B cell (primary cell): ENCODE measurements around the gene ECE1. TPM values are rescaled to one million over a fixed set of nuclear protein-coding genes. Genes with fewer than 3 reads are reported as not detected.

Source experiments
- ATAC-seq: fragments of 200-7000 bp; cut with Tn5 transposase; one replicate; pipeline ENCODE4 v1.10.0; 2021; ENCODE audit warnings: low read depth, mild to moderate bottlenecking, moderate number of reproducible peaks, moderate library complexity
- CTCF ChIA-PET: fragments of 350-600 bp; sonication (Branson Sonifier 250); formaldehyde crosslinking; loops from one replicate; lab custom pipeline; 2021; ENCODE audit warnings: antibody characterized with exemption, inconsistent platforms; lab: Charles Lee
- POLR2A ChIA-PET: fragments of 350-600 bp; sonication (Branson Sonifier 250); formaldehyde crosslinking; loops from one replicate; lab custom pipeline; 2021; ENCODE audit warnings: antibody characterized with exemption; lab: Charles Lee
- DNase-seq: peaks from one replicate; pipeline ENCODE4 v3.0.0; 2013
- H2AFZ ChIP-seq: 2 replicates; pipeline ENCODE4 v1.6.1; 2012; ENCODE audit warnings: mild to moderate bottlenecking, low read depth, low read length; ENCODE audit not compliant: insufficient read depth, poor library complexity, severe bottlenecking
- H3K27ac ChIP-seq, 2 donors: 1 replicate in 1 of 2; 2 replicates in 1 of 2; pipeline ENCODE4 v1.5.1; 2012 to 2013; ENCODE audit warnings: low read length in 2 of 2, mild to moderate bottlenecking in 2 of 2, moderate library complexity in 1 of 2
- H3K27me3 ChIP-seq, 4 experiments: fragments of 200-600 bp in 1 of 4; sonication (generic) in 1 of 4; replicated peaks in 1 of 4; 1 replicate in 2 of 4; 2 replicates in 2 of 4; pipeline versions ENCODE4 v1.6.1 to v1.7.0; 2013 to 2016; ENCODE audit warnings: low read length in 3 of 4, mild to moderate bottlenecking in 2 of 4, mixed read lengths in 1 of 4, moderate library complexity in 1 of 4; ENCODE audit not compliant: insufficient read depth in 4 of 4, control insufficient read depth in 3 of 4; ENCODE audit errors: control extremely low read depth in 1 of 4
- H3K36me3 ChIP-seq, 2 experiments: replicated peaks in 1 of 2; 1 replicate in 1 of 2; 2 replicates in 1 of 2; pipeline versions ENCODE4 v1.6.1 to v1.7.1; 2013; ENCODE audit warnings: low read length in 1 of 2; ENCODE audit not compliant: insufficient read depth in 2 of 2, control insufficient read depth in 1 of 2; ENCODE audit errors: control extremely low read depth in 1 of 2, extremely low read depth in 1 of 2
- H3K4me1 ChIP-seq, 2 donors: fragments of 200-600 bp in 1 of 2; sonication (generic) in 1 of 2; 1 replicate in 1 of 2; 2 replicates in 1 of 2; pipeline versions ENCODE4 v1.5.1 to v1.6.1; 2013 to 2017; ENCODE audit warnings: low read length in 2 of 2; ENCODE audit not compliant: control insufficient read depth in 2 of 2, insufficient read depth in 2 of 2
- H3K4me2 ChIP-seq: replicated peaks from 2 replicates; pipeline ENCODE3; 2012; ENCODE audit warnings: mild to moderate bottlenecking, low read depth, low read length; ENCODE audit not compliant: poor library complexity, severe bottlenecking
- H3K4me3 ChIP-seq, 5 experiments: fragments of 200-600 bp in 1 of 5; sonication (generic) in 1 of 5; 1 replicate in 3 of 5; 2 replicates in 2 of 5; pipeline versions ENCODE4 v1.5.1 to v1.7.0; 2011 to 2016; ENCODE audit warnings: low read length in 4 of 5, mild to moderate bottlenecking in 4 of 5, low read depth in 2 of 5, control low read depth in 1 of 5, moderate library complexity in 1 of 5; ENCODE audit not compliant: insufficient read depth in 1 of 5; ENCODE audit errors: control extremely low read depth in 1 of 5, extremely low read depth in 1 of 5
- H3K79me2 ChIP-seq: fragments of 200-600 bp; sonication (generic); one replicate; pipeline ENCODE4 v1.6.0; 2016; ENCODE audit warnings: low read length; ENCODE audit not compliant: control insufficient read depth, insufficient read depth
- H3K9ac ChIP-seq: fragments of 200-600 bp; sonication (generic); 2 replicates; pipeline ENCODE4 v1.6.1; 2017; ENCODE audit warnings: mild to moderate bottlenecking, low read length, moderate library complexity
- H3K9me3 ChIP-seq, 3 donors: one replicate each; pipeline versions ENCODE4 v1.6.1 to v1.7.1; 2013; ENCODE audit warnings: low read length in 2 of 3; ENCODE audit not compliant: control insufficient read depth in 2 of 3, insufficient read depth in 1 of 3; ENCODE audit errors: control extremely low read depth in 1 of 3
- H4K20me1 ChIP-seq: 2 replicates; pipeline ENCODE4 v1.6.0; 2012; ENCODE audit warnings: mild to moderate bottlenecking, low read length; ENCODE audit not compliant: insufficient read depth, control insufficient read depth, poor library complexity, severe bottlenecking
- H3K27ac Mint-ChIP-seq: one replicate; pipeline ENCODE4 v1.8.0; 2021; ENCODE audit warnings: mixed read lengths
- H3K27me3 Mint-ChIP-seq: one replicate; pipeline ENCODE4 v1.8.0; 2021; ENCODE audit warnings: mixed read lengths
- H3K4me1 Mint-ChIP-seq: one replicate; pipeline ENCODE4 v1.8.0; 2021; ENCODE audit warnings: mixed read lengths
- H3K4me3 Mint-ChIP-seq: one replicate; pipeline ENCODE4 v1.8.0; 2021; ENCODE audit warnings: mixed read lengths
- H3K9me3 Mint-ChIP-seq: one replicate; pipeline ENCODE4 v1.8.0; 2022; ENCODE audit warnings: mixed read lengths; ENCODE audit not compliant: insufficient read depth
- EZH2 ChIP-seq: IDR thresholded peaks from 2 replicates; pipeline ENCODE4 v1.6.1; 2012; ENCODE audit warnings: borderline replicate concordance, low read depth, mild to moderate bottlenecking, moderate library complexity, low read length; ENCODE audit not compliant: insufficient read depth, poor library complexity, severe bottlenecking
- WGBS: methylation state at CpG from one replicate; pipeline ENCODE4 v1.1.5; 2013; ENCODE audit warnings: missing lambda C conversion rate; ENCODE audit not compliant: insufficient coverage; 5-methylcytosine and 5-hydroxymethylcytosine counted together
- intact Hi-C: fragments of 100-400 bp; cut with micrococcal nuclease; formaldehyde crosslinking; loops from one replicate; pipeline ENCODE4 v1.10.0; 2022
- polyA plus RNA-seq: library from polyadenylated mRNA; depleted of rRNA; stranded (reverse); fragments of >200 nt; gene quantifications from 2 replicates; pipeline ENCODE4 v1.2.3, GENCODE V29; 2012
- total RNA-seq, 2 donors: library from RNA; stranded (reverse); fragments of 120-200 nt in 1 of 2; gene quantifications; 1 replicate in 1 of 2; 2 replicates in 1 of 2; pipeline versions ENCODE4 v1.2.3 to v1.2.4, GENCODE V29; 2013 to 2022
- TF ChIP-seq, protein P1 (sequence below): fragments of 200-600 bp; IDR thresholded peaks from one replicate; pipeline ENCODE4 v1.8.0; 2022; ENCODE audit warnings: antibody characterized with exemption, mild to moderate bottlenecking

The ECE1 gene
- total and polyA plus RNA-seq, 2 donors (not counting 1 experiment from before 2014, with no cell fraction given), result 46.7 to 133 TPM

DNA sequence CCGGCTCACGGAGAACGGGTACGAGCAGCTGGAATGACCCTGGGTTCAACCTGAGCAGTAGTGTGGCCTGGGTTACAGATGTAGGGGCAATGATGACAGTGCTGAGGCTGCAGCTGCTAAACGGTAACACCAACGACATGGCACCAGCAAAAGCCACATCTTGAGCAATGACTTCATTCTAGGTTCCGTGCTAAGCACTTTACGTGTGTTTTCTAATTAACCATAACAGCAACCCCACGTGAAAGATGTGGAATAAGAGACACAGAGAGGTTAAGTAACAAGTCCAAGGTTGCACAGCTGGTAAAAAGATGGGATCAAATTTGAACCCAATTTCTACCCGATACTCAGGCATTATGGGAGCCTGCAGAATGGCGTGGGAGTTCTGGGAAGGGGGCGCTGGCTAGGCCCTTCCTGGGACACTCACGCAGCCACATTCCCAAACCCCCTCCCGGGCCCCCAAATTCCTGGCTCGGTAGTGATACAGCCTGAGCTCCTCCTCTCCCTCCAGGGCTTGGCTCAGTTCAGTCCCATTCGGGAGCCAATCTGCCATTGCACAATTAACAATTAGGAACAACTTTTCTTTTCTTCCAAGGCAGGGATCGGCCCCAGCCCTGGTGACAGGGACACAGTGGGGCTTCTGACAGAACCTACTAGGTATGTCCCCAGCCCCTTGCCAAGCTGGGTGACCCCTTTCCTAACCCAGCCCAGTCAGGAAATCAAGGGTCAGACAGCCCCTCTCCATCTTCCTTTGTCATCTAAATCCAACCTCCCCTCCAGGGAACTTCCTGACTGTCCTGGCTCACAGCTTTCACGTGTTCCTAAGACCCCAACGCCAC, 23.8 kb upstream of the ECE1 start:
- Histone ChIP-seq H3K4me1 (peaks cover 3 to 6% of the 10 kb centered on the region in 2 donors), H3K9ac (no peak overlapping the region), H3K4me2 (no peak overlapping the region), H3K79me2 (peaks cover 95% of the 10 kb centered on the region), H4K20me1 (peaks cover 49% of the 10 kb centered on the region), H2AFZ (no peak overlapping the region), H3K4me3 (no peak overlapping the region), H3K27me3 (no peaks in the 10 kb centered on the region), H3K9me3 (peaks cover 0 to 9% (median 0%) of the 10 kb centered on the region in 3 donors), H3K36me3 (peaks cover 0 to 23% of the 10 kb centered on the region in 2 experiments), H3K27ac (no peak overlapping the region)
- Mint-ChIP-seq H3K27me3 (no peaks in the 10 kb centered on the region), H3K9me3 (no peaks in the 10 kb centered on the region), H3K4me1 (peaks cover 37% of the 10 kb centered on the region), H3K4me3 (no peak overlapping the region), H3K27ac (no peak overlapping the region)
- ChIA-PET POLR2A (no interaction called here), CTCF (interaction anchor here (1.2 to 3.5 kb wide), 4 partner anchors 10 to 54 kb away, joined by 3 to 13 read pairs (median 6); no protein-coding TSS in a partner anchor)
- 89% methylated on average over 14 of the region's 19 CpGs for WGBS
- no peak for ATAC-seq
- TF ChIP-seq, protein P1, sequence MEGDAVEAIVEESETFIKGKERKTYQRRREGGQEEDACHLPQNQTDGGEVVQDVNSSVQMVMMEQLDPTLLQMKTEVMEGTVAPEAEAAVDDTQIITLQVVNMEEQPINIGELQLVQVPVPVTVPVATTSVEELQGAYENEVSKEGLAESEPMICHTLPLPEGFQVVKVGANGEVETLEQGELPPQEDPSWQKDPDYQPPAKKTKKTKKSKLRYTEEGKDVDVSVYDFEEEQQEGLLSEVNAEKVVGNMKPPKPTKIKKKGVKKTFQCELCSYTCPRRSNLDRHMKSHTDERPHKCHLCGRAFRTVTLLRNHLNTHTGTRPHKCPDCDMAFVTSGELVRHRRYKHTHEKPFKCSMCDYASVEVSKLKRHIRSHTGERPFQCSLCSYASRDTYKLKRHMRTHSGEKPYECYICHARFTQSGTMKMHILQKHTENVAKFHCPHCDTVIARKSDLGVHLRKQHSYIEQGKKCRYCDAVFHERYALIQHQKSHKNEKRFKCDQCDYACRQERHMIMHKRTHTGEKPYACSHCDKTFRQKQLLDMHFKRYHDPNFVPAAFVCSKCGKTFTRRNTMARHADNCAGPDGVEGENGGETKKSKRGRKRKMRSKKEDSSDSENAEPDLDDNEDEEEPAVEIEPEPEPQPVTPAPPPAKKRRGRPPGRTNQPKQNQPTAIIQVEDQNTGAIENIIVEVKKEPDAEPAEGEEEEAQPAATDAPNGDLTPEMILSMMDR, result no peak
- no peak for TF ChIP-seq EZH2
- intact Hi-C loops, result no loop called here
- DNase-seq, result no peak
